Cardiac muscle cell (in vitro differentiated cells and primary cell): ENCODE data around the gene PRKAG2. TPM values are rescaled to one million over a fixed set of nuclear protein-coding genes. Genes with fewer than 3 reads are reported as not detected.

Source experiments
- DNase-seq, 2 donors: peaks; one replicate each; pipeline versions ENCODE4 v3.0.0 to v3.0.0-alpha.2; 2010 to 2017; ENCODE audit warnings: low read depth in 1 of 2, low spot score in 1 of 2
- H3K27ac ChIP-seq: fragments of 200-600 bp; sonication (generic); 2 replicates; pipeline ENCODE4 v1.5.1; 2016
- H3K27me3 ChIP-seq: fragments of 200-600 bp; sonication (generic); 2 replicates; pipeline ENCODE4 v1.6.0; 2016; ENCODE audit warnings: control low read depth
- H3K36me3 ChIP-seq: fragments of 200-600 bp; sonication (generic); 2 replicates; pipeline ENCODE4 v1.5.1; 2016; ENCODE audit warnings: control low read depth
- H3K4me1 ChIP-seq: fragments of 200-600 bp; sonication (generic); 2 replicates; pipeline ENCODE4 v1.8.1; 2017; ENCODE audit warnings: low read depth, mild to moderate bottlenecking, mixed run types
- H3K4me3 ChIP-seq: fragments of 200-600 bp; sonication (generic); 2 replicates; pipeline ENCODE4 v1.5.1; 2016; ENCODE audit warnings: mild to moderate bottlenecking
- H3K9me3 ChIP-seq: fragments of 200-600 bp; sonication (generic); 2 replicates; pipeline ENCODE4 v1.5.1; 2017; ENCODE audit warnings: low read depth, mild to moderate bottlenecking, control low read depth
- polyA plus RNA-seq: library from polyadenylated mRNA; unstranded; fragments of >200 nt; fragmentation: Nextera tagmentation; extraction: Ambion mirVana; gene quantifications from 2 replicates; pipeline ENCODE4 v1.2.1, GENCODE V29; 2016
- total RNA-seq: library from RNA; depleted of rRNA; stranded (reverse); fragments of >200 nt; gene quantifications from 2 replicates; pipeline ENCODE4 v1.2.3, GENCODE V29; 2016
- TF ChIP-seq, protein P1 (sequence below): IDR thresholded peaks from 2 replicates; pipeline ENCODE4 v1.5.1; 2012; ENCODE audit warnings: low read depth, mild to moderate bottlenecking, low read length

The PRKAG2 gene
- total and polyA plus RNA-seq, 2 experiments from 2014 or later = 43.4 to 85.3 TPM

DNA sequence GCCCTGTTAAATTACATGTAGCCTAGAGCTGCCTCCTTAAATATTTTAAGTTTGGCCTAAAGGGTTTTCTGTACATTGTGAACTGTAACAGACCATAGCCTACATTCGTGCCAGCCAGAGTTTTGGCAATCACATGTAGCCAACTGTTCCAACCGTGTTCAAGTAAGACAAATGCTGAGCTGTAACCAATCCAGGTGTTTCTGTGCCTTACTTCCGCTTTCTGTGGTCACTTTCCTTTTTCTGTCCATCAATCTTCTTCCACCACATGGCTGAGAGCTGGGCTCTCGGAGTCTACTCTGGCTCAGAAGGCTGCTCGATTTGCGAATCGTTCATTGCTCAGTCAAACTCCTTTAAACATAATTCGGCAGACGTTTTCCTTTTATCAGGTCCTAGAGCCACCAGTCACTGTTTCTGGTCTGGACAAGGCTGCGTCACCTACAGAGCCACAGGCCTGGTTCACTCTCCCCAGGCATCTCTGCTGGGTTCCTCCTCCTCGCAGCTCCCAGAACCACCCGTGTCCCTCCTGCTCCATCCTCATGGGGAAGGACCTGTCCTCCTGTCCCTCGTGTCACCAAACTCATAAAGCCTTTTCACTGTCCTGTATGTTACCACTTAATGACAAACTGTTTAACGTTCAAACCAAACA, 199.2 kb downstream of the PRKAG2 start:
- no peak for DNase-seq
- peaks cover 24% of the 10 kb centered on the region for H3K4me1 ChIP-seq
- TF ChIP-seq, protein P1, sequence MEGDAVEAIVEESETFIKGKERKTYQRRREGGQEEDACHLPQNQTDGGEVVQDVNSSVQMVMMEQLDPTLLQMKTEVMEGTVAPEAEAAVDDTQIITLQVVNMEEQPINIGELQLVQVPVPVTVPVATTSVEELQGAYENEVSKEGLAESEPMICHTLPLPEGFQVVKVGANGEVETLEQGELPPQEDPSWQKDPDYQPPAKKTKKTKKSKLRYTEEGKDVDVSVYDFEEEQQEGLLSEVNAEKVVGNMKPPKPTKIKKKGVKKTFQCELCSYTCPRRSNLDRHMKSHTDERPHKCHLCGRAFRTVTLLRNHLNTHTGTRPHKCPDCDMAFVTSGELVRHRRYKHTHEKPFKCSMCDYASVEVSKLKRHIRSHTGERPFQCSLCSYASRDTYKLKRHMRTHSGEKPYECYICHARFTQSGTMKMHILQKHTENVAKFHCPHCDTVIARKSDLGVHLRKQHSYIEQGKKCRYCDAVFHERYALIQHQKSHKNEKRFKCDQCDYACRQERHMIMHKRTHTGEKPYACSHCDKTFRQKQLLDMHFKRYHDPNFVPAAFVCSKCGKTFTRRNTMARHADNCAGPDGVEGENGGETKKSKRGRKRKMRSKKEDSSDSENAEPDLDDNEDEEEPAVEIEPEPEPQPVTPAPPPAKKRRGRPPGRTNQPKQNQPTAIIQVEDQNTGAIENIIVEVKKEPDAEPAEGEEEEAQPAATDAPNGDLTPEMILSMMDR = no peak

DNA sequence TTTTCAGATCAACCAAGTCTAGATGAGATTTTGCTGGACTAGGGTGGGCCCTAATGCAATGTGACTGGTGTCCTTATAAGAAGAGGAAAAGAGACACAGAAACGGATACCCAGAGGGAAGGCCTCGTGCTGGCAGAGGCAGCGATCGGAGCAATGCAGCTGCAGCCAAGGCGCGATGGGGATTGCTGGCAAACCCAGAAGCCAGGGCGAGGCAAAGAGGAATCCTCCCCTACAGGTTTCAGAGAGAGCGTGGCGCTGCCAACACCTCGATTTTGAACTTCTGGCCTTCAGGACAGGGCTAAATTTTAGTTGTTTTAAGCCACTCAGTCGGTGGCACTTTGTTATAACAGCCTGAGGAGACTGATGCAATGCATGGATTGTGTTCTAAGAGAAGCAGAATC, 200.2 kb downstream of the PRKAG2 start:
- Histone ChIP-seq H3K36me3 (no peaks in the 10 kb centered on the region), H3K27me3 (no peaks in the 10 kb centered on the region), H3K27ac (no peak overlapping the region), H3K9me3 (no peaks in the 10 kb centered on the region), H3K4me3 (no peak overlapping the region), H3K4me1 (peaks cover 34% of the 10 kb centered on the region)
- TF ChIP-seq, protein P1 = no peak
- no peak for DNase-seq

More for the DNA sequence above, 199.2 kb downstream of the PRKAG2 start:
- peak overlapping the region; percentile 54 for H3K27ac ChIP-seq
- no peaks in the 10 kb centered on the region for H3K36me3 ChIP-seq
- H3K9me3 ChIP-seq = no peaks in the 10 kb centered on the region
- no peak overlapping the region for H3K4me3 ChIP-seq
- H3K27me3 ChIP-seq = no peaks in the 10 kb centered on the region

DNA sequence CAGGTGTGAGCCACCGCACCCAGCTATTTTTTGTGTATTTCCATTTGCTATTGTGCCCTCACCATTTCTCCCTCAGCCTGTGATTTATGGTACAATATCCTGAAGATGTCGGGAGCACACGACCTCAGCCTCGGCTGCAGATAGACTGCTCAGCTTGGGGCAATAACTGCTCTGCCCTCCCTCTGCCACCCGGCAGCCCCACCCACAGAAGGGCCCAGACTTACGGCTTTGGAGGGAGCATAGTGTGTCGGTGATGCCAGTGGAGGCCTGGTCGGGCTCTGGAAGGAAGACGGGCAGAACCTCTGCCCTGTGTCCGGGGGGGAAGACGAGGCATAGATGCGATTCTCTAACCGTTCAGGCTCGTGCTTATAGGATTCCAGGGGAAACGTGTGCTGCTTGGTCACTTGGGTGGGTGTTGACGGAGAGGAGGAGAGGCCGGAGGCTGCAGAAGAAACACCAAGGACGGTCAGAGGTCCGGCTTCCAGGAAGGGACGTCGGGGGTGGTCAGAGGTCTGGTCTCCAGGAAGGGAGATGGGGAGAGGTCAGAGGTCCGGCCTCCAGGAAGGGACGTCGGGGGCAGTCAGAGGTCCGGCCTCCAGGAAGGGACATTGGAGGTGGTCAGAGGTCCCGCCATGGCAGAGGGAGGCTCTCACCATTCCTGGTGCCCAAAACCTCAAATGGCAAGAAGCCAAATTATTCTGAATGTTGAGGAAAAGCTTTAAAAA, 201.6 kb downstream of the PRKAG2 start:
- Histone ChIP-seq H3K27ac (no peak overlapping the region), H3K9me3 (no peaks in the 10 kb centered on the region), H3K27me3 (no peaks in the 10 kb centered on the region), H3K4me3 (no peak overlapping the region), H3K36me3 (no peaks in the 10 kb centered on the region), H3K4me1 (peaks cover 41% of the 10 kb centered on the region)
- no peak for DNase-seq
- TF ChIP-seq, protein P1 = no peak

DNA sequence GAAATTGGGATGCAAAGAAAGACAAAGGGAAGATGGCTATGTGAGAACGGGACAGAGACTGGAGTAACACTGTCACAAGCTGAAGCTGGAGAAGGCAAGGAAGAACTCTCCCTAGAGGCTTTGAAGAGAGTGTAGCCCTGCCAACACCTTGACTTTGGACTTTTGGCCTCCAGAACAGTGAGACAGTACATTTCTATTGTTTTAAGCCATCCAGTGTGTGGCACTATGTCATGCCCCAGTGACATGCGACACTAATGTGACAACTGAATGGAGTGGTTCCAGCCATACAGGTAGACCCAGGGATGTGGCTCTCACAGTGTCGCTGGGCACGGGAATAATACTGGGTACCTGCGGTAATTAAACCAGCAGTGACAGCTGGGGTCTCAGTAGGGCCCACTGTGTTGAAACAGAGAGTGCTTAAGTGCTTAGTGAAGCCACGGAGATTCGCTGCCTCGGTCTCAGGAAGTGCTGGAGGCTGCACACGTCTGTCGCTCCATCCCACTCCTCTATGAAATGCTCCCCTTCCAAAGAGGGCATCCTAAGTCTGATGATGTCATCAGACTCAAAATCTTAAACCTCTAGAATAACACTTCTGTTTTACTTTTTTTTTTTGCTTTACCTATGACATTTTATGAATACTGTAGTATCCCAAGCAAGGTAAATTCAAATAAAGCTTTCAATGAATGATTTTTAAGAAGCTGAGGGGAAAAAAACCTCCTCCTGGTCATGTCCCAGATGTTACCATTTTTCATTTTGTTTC, 202.6 kb downstream of the PRKAG2 start:
- Histone ChIP-seq H3K36me3 (no peaks in the 10 kb centered on the region), H3K4me3 (no peak overlapping the region), H3K9me3 (no peaks in the 10 kb centered on the region), H3K27ac (no peak overlapping the region), H3K4me1 (peaks cover 36% of the 10 kb centered on the region), H3K27me3 (no peaks in the 10 kb centered on the region)
- DNase-seq = no peak
- TF ChIP-seq, protein P1 = no peak

DNA sequence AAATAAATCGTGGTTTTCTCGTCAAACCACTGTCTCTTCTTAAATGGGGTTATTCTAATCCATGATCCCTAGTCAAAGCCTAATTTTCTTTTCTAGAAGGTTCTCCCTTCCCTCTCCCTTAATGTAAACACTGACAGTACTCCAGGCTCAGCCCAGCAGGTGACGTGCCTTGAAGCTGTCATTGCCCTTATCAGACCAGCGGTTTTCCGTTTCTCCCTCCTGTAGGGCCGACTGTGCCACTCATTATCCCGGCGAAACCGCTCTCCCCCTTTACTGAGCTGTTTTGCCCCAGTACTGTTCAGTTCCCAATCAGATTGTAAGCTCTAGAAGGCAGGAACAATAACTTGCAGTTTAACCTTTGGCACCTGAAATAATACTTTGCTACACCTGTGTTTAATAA, 203.7 kb downstream of the PRKAG2 start:
- TF ChIP-seq, protein P1 = no peak
- H3K27ac ChIP-seq = peak overlapping the region; percentile 84
- H3K27me3 ChIP-seq = no peaks in the 10 kb centered on the region
- no peaks in the 10 kb centered on the region for H3K36me3 ChIP-seq
- DNase-seq = peak in 1 of 2 donors; percentile 32
- no peaks in the 10 kb centered on the region for H3K9me3 ChIP-seq
- peaks cover 38% of the 10 kb centered on the region for H3K4me1 ChIP-seq
- H3K4me3 ChIP-seq = no peak overlapping the region
